ENCODE data around the gene SMYD3. TPM values are rescaled to one million over a fixed set of nuclear protein-coding genes. Genes with fewer than 3 reads are reported as not detected.

SMYD3 gene
- total RNA-seq, 1 donor from 2014 or later = 34.9 TPM

- H3K36me3 Mint-ChIP-seq = no peaks in the 10 kb centered on the region
- H3K4me1 Mint-ChIP-seq = peaks cover 2% of the 10 kb centered on the region
- DNase-seq (ENCODE audit: low spot score in 2 of 2, unreplicated experiment in 2 of 2) = no peak
- no peak overlapping the region for H3K27ac Mint-ChIP-seq
- no peaks in the 10 kb centered on the region for H3K27me3 Mint-ChIP-seq (ENCODE audit: low read depth)
- TF ChIP-seq CTCF (IDR thresholded peaks at IDR 0.05; ENCODE audit: unreplicated experiment) = no peak
- no peaks in the 10 kb centered on the region for H3K9me3 Mint-ChIP-seq
- H3K4me3 Mint-ChIP-seq = no peak overlapping the region
Observed at GRCh38 chr1:246398126-246398813, 108.8 kb downstream of the SMYD3 start.

- Mint-ChIP-seq H3K36me3 (peaks cover under 1% of the 10 kb centered on the region), H3K4me1 (peaks cover 2% of the 10 kb centered on the region), H3K4me3 (no peak overlapping the region), H3K9me3 (peaks cover 1% of the 10 kb centered on the region), H3K27me3 (ENCODE audit: low read depth) (no peaks in the 10 kb centered on the region), H3K27ac (no peak overlapping the region)
- TF ChIP-seq CTCF (IDR thresholded peaks at IDR 0.05; ENCODE audit: unreplicated experiment) = no peak
- DNase-seq (ENCODE audit: low spot score in 2 of 2, unreplicated experiment in 2 of 2) = no peak
Observed at GRCh38 chr1:246397046-246397445, 110.0 kb downstream of the SMYD3 start.

- peaks cover 8% of the 10 kb centered on the region for H3K9me3 Mint-ChIP-seq
Observed at GRCh38 chr1:246396322-246396721, 110.8 kb downstream of the SMYD3 start.

GRCh38 chr1:246394121-246394520, 113.0 kb downstream of the SMYD3 start:
- DNase-seq (ENCODE audit: low spot score in 2 of 2, unreplicated experiment in 2 of 2) = no peak
- no peaks in the 10 kb centered on the region for H3K27me3 Mint-ChIP-seq (ENCODE audit: low read depth)
- peak overlapping the region; percentile 23 for H3K27ac Mint-ChIP-seq
- peaks cover 2% of the 10 kb centered on the region for H3K4me1 Mint-ChIP-seq
- H3K9me3 Mint-ChIP-seq = peaks cover 21% of the 10 kb centered on the region
- no peak for TF ChIP-seq CTCF (IDR thresholded peaks at IDR 0.05; ENCODE audit: unreplicated experiment)
- peaks cover 13% of the 10 kb centered on the region for H3K36me3 Mint-ChIP-seq
- no peak overlapping the region for H3K4me3 Mint-ChIP-seq

More at GRCh38 chr1:246396322-246396721, 110.8 kb downstream of the SMYD3 start:
- Mint-ChIP-seq H3K27ac (no peak overlapping the region), H3K4me3 (no peak overlapping the region), H3K36me3 (peaks cover 8% of the 10 kb centered on the region), H3K27me3 (ENCODE audit: low read depth) (no peaks in the 10 kb centered on the region), H3K4me1 (peaks cover 2% of the 10 kb centered on the region)
- no peak for TF ChIP-seq CTCF (IDR thresholded peaks at IDR 0.05; ENCODE audit: unreplicated experiment)
- DNase-seq (ENCODE audit: low spot score in 2 of 2, unreplicated experiment in 2 of 2) = no peak

- no peak for TF ChIP-seq CTCF (IDR thresholded peaks at IDR 0.05; ENCODE audit: unreplicated experiment)
- Mint-ChIP-seq H3K27me3 (ENCODE audit: low read depth) (no peaks in the 10 kb centered on the region), H3K36me3 (peaks cover 13% of the 10 kb centered on the region), H3K4me3 (no peak overlapping the region), H3K27ac (no peak overlapping the region), H3K4me1 (peaks cover 2% of the 10 kb centered on the region), H3K9me3 (peaks cover 21% of the 10 kb centered on the region)
- DNase-seq (ENCODE audit: low spot score in 2 of 2, unreplicated experiment in 2 of 2) = no peak
Observed at GRCh38 chr1:246390855-246391254, 116.2 kb downstream of the SMYD3 start.

Data from mesothelial cell of epicardium (in vitro differentiated cells).